ES-I3 (cell line): ENCODE data around the gene TBPL2.

ENCODE experiments used
- H3K36me3 ChIP-seq: 2 replicates; pipeline ENCODE4 v1.6.1; 2013; ENCODE audit warnings: mild to moderate bottlenecking, low read length, control low read depth, moderate library complexity; ENCODE audit not compliant: insufficient read depth
- H3K4me1 ChIP-seq: 2 replicates; pipeline ENCODE4 v1.6.1; 2013; ENCODE audit warnings: mild to moderate bottlenecking, control low read depth, low read length; ENCODE audit not compliant: insufficient read depth
- H3K9ac ChIP-seq: 2 replicates; pipeline ENCODE4 v1.6.1; 2013; ENCODE audit warnings: low read depth, mild to moderate bottlenecking, low read length, moderate library complexity
- H3K9me3 ChIP-seq: 2 replicates; pipeline ENCODE4 v1.6.1; 2013; ENCODE audit warnings: mild to moderate bottlenecking, low read length, moderate library complexity; ENCODE audit not compliant: control insufficient read depth, insufficient read depth

The TBPL2 gene

GRCh38 chr14:55450987-55451386 lies 10.6 kb upstream of the TBPL2 start:
- no peaks in the 10 kb centered on the region for H3K36me3 ChIP-seq
- H3K9me3 ChIP-seq, result no peaks in the 10 kb centered on the region
- H3K9ac ChIP-seq, result no peak overlapping the region
- H3K4me1 ChIP-seq, result peaks cover 23% of the 10 kb centered on the region

- Histone ChIP-seq H3K4me1 (peaks cover 23% of the 10 kb centered on the region), H3K9ac (no peak overlapping the region)
Measured at GRCh38 chr14:55450539-55450938, 10.1 kb upstream of the TBPL2 start.

GRCh38 chr14:55450124-55450523 lies 9.7 kb upstream of the TBPL2 start:
- Histone ChIP-seq H3K4me1 (peaks cover 23% of the 10 kb centered on the region), H3K36me3 (no peaks in the 10 kb centered on the region)

More at GRCh38 chr14:55450539-55450938, 10.1 kb upstream of the TBPL2 start:
- no peaks in the 10 kb centered on the region for H3K36me3 ChIP-seq
- no peaks in the 10 kb centered on the region for H3K9me3 ChIP-seq

GRCh38 chr14:55449116-55449515 lies 8.7 kb upstream of the TBPL2 start:
- Histone ChIP-seq H3K4me1 (peaks cover 14% of the 10 kb centered on the region), H3K9ac (no peak overlapping the region), H3K36me3 (no peaks in the 10 kb centered on the region), H3K9me3 (no peaks in the 10 kb centered on the region)

More at GRCh38 chr14:55450124-55450523, 9.7 kb upstream of the TBPL2 start:
- Histone ChIP-seq H3K9me3 (no peaks in the 10 kb centered on the region), H3K9ac (no peak overlapping the region)

GRCh38 chr14:55448141-55448614 lies 7.8 kb upstream of the TBPL2 start:
- H3K9ac ChIP-seq, result no peak overlapping the region
- H3K9me3 ChIP-seq, result no peaks in the 10 kb centered on the region
- peaks cover 10% of the 10 kb centered on the region for H3K4me1 ChIP-seq
- H3K36me3 ChIP-seq, result no peaks in the 10 kb centered on the region

- Histone ChIP-seq H3K36me3 (no peaks in the 10 kb centered on the region), H3K4me1 (peaks cover 10% of the 10 kb centered on the region), H3K9me3 (no peaks in the 10 kb centered on the region), H3K9ac (no peak overlapping the region)
Measured at GRCh38 chr14:55446833-55447232, 6.4 kb upstream of the TBPL2 start.

GRCh38 chr14:55446127-55446736 lies 5.8 kb upstream of the TBPL2 start:
- Histone ChIP-seq H3K9ac (no peak overlapping the region), H3K36me3 (no peaks in the 10 kb centered on the region), H3K9me3 (no peaks in the 10 kb centered on the region), H3K4me1 (peaks cover 10% of the 10 kb centered on the region)

GRCh38 chr14:55441286-55441685 lies 870 bp upstream of the TBPL2 start:
- no peak overlapping the region for H3K9ac ChIP-seq
- no peaks in the 10 kb centered on the region for H3K36me3 ChIP-seq
- H3K4me1 ChIP-seq, result no peaks in the 10 kb centered on the region
- H3K9me3 ChIP-seq, result no peaks in the 10 kb centered on the region

GRCh38 chr14:55438066-55438683 lies 2.2 kb downstream of the TBPL2 start:
- no peaks in the 10 kb centered on the region for H3K9me3 ChIP-seq
- H3K9ac ChIP-seq, result no peak overlapping the region
- H3K4me1 ChIP-seq, result peaks cover 6% of the 10 kb centered on the region; the same call in 1 of the 2 replicates
- H3K36me3 ChIP-seq, result no peaks in the 10 kb centered on the region

- Histone ChIP-seq H3K9ac (no peak overlapping the region), H3K4me1 (peaks cover 6% of the 10 kb centered on the region; the same call in 1 of the 2 replicates), H3K36me3 (no peaks in the 10 kb centered on the region), H3K9me3 (no peaks in the 10 kb centered on the region)
Measured at GRCh38 chr14:55436931-55437330, 3.5 kb downstream of the TBPL2 start.

GRCh38 chr14:55436519-55436918 lies 3.9 kb downstream of the TBPL2 start:
- Histone ChIP-seq H3K9me3 (no peaks in the 10 kb centered on the region), H3K9ac (no peak overlapping the region), H3K4me1 (peaks cover 6% of the 10 kb centered on the region; the same call in 1 of the 2 replicates), H3K36me3 (no peaks in the 10 kb centered on the region)

- no peaks in the 10 kb centered on the region for H3K9me3 ChIP-seq
- no peaks in the 10 kb centered on the region for H3K36me3 ChIP-seq
- peaks cover 8% of the 10 kb centered on the region for H3K4me1 ChIP-seq
Measured at GRCh38 chr14:55434805-55435174, 5.6 kb downstream of the TBPL2 start.

GRCh38 chr14:55433880-55434804 lies 6.3 kb downstream of the TBPL2 start:
- no peaks in the 10 kb centered on the region for H3K36me3 ChIP-seq
- H3K9ac ChIP-seq, result no peak overlapping the region

More at GRCh38 chr14:55434805-55435174, 5.6 kb downstream of the TBPL2 start:
- H3K9ac ChIP-seq, result no peak overlapping the region

GRCh38 chr14:55432628-55433027 lies 7.8 kb downstream of the TBPL2 start:
- no peaks in the 10 kb centered on the region for H3K36me3 ChIP-seq
- no peak overlapping the region for H3K9ac ChIP-seq
- H3K4me1 ChIP-seq, result peaks cover 16% of the 10 kb centered on the region
- no peaks in the 10 kb centered on the region for H3K9me3 ChIP-seq

More at GRCh38 chr14:55433880-55434804, 6.3 kb downstream of the TBPL2 start:
- H3K4me1 ChIP-seq, result peaks cover 11% of the 10 kb centered on the region
- no peaks in the 10 kb centered on the region for H3K9me3 ChIP-seq
